HG02571 (cell line): ENCODE data around the gene HS6ST3.
"Not testable (repeated sequence)": the region's sequence is repeated elsewhere in the genome, so short reads cannot be mapped to it uniquely, and the experiment has no call there.

ENCODE experiments used
- ATAC-seq: cut with Tn5 transposase; IDR thresholded peaks from one replicate; pipeline ENCODE4 v1.9.1; 2021; ENCODE audit warnings: mild to moderate bottlenecking, moderate library complexity; ENCODE audit not compliant: unreplicated experiment

HS6ST3 gene

DNA sequence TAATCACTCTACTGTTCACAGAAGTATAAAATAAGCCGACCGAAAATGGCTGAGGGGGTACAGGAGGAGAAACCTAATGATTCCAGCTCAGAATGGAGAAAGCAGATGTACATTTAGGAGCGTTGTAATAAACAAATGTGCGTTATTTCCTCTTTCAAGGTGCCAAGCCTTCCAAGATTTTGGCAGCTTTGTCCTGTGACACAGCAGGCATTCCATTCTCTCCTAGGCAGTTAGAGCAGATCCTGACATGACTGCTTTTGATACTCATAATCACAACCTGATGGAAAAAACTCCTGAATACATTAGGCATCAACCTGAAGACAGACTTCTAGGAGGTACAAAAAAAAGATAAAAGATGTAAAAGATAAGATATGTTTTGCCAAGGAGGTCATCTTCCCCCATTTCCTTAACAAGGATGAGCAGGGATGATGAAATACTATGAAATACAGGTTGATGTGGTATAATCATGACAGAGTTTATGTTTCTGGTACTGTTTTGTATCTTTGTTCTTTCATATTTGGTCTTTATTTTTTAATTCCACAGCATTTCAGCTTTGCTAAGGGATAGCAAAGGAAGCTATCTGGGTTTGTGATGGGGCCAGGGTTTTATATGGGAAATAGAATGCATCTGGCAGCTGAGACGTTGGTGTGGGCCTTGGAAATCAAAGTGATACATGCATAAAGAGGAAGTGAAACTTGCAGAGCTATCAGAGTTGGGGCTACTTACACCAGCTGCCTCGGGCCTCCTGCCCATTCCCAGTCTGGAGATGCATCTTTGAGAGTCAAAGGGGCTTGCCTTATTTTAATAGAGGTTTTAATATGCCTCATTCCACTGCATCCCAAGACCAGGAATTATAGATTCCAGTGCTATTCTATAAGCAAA lies 681.8 kb downstream of the HS6ST3 start:
- peak; percentile 95 for ATAC-seq

DNA sequence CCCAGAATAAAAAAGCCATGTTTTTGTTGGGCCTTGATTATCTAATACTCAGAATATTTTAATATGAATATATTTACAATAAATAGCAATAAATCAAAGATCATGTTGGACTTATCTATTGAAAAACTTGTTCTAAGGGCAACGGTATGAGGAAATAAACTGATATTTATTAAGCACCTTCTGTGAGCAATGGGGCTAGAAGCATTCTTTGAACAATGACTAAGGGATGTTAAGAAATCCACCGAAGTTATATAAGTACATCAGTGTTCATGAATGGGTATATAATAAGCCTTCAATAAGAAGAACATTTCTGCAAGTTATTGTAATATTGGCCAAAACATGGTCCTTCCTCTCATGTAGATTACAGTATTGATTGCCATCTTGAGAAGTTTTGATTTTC lies 682.5 kb downstream of the HS6ST3 start:
- ATAC-seq = no peak

DNA sequence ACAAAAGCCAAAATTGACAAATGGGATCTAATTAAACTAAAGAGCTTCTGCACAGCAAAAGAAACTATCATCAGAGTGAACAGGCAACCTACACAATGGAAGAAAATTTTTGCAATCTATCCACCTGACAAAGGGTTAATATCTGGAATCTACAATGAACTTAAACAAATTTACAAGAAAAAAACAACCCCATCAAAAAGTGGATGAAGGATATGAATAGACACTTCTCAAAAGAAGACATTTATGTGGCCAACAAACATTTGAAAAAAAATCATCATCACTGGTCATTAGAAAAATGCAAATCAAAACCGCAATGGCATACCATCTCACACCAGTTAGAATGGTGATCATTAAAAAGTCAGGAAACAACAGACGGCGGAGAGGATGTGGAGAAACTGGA lies 688.4 kb downstream of the HS6ST3 start:
- not testable (repeated sequence) for ATAC-seq

DNA sequence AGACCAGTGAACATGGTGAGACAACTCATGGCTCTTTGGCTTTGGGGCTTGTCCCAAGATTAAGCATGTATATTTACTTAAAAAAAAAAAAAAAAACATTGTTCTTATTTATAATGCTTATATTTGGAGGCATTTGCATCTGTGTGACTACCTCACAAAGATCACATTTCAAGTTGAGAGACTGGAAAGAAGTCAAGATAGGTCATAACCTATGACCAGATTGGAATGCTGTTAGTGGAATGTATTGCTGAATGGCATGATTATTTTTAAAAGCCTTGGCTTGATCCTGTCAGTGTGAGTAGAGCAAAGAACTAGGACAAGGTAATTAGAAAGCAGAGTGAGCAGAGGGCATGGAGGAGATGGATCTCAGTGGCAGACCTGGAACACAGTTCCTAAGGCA lies 689.8 kb downstream of the HS6ST3 start:
- no peak for ATAC-seq

DNA sequence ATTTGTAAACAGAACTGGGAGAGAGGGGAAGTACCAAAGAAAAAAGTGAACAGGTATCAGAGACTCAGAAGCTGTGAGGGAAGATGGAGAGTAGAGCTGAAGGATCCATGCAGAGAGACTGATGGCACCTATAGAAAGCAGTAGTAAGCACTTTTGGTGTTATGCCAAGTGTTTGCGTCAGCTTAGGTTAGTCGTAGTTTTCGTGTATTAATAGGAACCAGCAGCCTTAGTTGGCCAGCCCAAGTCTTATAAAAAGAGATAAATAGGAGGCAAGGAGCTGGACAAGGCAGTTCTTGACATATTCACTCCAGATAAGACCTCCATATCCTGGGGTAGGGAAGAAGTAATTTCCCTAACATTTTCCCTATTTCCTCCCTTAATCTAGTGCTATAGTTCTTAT lies 690.2 kb downstream of the HS6ST3 start:
- no peak for ATAC-seq

DNA sequence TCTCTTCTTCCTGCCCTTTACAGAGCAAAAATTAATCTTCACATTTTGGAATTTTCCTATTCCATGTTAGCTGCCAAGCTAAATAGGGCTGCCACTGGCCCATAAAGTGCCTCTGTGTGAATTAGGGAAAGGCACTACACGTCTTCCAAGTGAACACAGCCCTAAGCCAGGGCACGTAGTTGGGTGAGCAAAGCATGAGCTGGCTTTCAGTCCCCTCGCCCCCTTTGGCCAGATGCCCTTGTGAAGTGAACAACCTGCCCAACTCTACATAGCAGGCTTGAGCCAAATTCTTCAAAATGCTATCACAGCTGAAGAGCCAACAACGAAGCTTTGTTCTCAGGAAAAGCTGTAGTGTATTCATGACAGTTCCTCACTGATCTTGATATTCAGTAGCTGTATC lies 691.2 kb downstream of the HS6ST3 start:
- no peak for ATAC-seq

DNA sequence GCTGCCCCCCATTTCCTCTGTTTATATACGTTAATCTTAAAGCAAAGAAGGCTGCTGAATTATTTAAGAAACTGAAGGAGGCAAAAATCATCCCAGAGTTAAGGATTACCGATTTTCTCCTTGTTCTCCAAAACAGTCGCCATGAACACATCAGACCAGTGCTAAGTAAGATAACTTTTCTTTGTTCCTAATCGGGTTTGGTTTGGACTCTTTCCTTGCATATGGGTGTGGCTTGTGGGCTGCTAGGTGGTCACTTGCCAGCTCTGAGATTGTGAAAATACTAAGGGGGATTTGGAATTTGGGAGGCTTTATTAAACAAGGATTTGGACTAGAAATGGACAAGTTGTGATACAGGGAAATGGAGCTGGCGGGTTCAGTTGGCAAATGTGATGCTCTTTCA lies 692.3 kb downstream of the HS6ST3 start:
- ATAC-seq = no peak

DNA sequence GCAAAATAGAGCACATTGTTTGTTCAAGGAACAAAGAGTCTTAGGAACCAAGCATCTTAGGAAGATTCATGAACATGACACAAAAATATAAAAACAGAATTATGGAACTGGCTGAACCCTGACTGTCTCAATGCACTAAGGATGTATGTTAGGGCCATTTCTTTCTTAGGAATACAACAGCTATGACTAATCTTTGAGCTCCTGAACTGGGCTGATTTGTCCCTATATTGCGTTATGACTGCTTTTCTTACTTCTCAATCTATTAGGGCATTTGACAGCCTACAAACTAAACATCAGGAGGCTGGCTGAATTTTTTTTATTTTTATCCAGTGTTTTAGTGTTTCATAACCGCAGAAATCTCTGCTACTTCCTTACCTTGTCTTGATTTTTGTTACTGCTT lies 693.1 kb downstream of the HS6ST3 start:
- ATAC-seq = no peak

DNA sequence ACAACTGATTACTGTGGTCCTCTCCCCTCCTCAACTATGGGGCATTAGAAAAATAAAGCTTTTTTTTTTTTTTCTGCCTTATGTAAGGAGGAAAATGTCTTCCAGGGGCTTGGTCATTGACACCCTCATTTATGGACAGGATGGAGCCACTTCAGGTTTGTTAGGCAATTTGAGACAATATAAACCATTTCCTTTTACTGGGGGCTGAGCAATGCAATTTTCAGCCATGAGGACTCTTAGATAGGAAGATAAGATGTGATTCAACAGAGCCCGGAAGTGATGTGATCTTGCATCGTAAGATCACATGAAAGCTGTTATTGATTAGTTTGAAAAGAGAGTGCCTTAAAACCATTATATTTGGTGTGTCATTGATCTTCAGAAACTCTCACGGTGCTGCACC lies 693.6 kb downstream of the HS6ST3 start:
- ATAC-seq = no peak

DNA sequence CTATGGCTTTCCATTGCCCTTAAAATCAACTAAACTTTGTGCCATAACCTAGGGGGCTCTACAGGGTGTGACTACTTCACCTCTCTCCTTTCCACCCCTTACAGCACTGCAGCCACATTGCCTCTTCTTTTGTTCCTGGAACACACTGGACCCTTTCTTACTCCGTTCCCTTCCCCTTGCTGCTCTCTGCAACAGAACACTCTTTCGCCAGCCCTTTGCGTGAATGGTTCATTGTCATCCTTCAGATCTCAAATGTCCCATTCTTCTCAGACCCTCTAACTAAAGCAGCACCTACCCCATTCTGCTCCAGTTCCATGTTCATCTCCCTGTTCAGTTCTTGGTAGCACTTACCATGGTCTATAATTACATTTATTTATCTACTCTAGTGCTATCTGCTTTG lies 696.1 kb downstream of the HS6ST3 start:
- ATAC-seq = no peak

DNA sequence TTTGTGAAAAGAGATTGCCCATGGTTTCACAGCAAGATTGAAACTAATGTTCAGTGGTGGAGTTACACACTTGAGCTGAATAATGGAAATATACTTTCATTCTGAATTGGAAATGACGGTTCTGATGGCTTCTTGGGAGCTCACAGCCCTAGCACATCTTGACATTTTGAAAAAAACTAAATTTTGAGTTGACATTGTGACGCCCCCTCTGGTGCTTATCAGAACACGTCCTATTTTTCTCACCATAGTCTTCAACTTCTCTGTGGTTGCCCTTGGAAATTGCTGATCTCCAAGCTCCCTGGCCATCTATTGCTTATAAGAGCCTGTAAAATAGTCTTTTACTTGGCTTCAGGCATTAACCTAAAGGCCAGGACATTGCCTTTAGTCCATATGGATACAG lies 702.3 kb downstream of the HS6ST3 start:
- no peak for ATAC-seq

DNA sequence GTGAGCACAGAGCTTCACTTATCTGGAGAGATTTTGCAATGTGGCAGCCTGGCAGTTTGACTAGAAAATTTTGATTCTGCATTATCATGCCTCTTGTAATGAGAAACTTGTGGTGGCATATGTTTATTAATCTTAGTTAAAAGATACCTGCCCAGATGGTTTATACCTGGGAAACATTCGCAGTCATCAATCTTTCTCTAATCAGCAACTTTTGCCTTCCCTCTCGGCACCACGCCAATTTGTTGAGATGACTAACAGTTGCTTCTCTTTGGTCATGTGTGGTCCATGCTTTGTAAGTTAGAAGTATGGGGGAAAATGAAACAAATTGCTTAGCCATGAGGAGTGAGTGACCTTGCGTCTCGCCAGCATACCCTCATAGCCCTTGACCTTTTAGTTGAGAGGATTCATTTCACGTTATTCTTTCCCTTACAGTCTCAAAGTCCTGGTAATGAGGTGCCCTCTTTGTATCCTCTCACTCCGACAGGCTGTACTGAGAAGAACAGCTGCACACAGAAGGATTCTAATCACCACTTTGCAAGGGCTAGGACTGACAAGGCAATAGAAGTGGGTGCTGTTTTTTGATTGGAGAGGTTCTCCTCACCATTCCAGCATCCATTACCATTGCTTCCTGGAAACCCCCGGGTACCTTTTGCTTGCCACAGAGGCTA lies 703.0 kb downstream of the HS6ST3 start:
- ATAC-seq = no peak

DNA sequence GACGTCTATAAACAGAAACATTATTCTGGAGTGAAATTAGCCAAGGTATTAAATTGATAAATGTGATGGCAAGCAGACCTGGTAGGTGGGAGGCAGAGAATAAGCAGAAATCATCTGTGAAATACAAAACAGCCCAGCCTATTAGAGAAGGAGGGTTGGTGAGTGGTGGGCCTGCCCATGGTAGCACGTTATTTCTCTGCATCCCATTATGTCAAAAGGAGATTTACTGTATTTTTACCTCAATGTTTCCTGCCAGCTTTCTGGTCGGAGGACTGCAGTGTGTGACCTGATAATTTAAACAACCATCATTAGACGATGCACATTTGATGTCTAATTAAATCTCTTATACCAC lies 703.5 kb downstream of the HS6ST3 start:
- ATAC-seq = no peak

DNA sequence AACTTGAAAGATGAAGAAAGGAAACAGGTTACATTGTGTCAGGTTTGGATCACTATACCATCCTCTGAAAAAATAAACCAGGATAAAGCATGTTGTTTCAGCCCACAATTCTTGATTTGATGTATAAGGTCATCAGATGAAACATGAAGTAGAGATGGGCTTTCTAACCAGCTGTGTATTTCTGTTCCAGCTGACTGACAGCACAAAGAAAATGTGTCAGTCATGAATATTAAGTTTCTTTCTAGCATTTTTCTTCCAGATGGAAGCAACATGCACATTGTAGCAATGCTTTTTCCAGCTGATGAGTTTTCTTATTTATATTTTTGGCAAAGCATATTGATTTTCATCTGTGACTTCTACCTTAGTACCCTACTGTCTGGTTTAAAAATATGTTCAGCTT lies 704.8 kb downstream of the HS6ST3 start:
- ATAC-seq = no peak

DNA sequence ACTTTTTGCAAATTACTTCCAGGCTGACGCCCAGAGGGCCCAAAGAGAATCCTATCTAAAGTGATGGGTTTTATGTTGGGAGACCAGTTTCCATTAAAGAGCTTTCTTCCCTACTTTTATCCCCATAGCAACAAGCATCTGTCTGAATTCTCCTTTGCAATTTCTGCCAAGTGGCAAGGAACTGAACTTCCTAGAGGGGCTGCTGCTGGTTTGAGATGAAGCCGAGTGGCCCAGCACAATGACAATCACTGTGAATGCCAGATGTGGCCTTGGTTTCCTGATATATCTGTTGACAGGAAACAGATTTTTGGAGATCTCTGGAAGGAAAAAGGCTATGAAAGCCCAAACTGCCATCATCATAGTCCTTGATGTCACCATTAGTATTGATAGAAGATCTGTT lies 705.8 kb downstream of the HS6ST3 start:
- no peak for ATAC-seq

DNA sequence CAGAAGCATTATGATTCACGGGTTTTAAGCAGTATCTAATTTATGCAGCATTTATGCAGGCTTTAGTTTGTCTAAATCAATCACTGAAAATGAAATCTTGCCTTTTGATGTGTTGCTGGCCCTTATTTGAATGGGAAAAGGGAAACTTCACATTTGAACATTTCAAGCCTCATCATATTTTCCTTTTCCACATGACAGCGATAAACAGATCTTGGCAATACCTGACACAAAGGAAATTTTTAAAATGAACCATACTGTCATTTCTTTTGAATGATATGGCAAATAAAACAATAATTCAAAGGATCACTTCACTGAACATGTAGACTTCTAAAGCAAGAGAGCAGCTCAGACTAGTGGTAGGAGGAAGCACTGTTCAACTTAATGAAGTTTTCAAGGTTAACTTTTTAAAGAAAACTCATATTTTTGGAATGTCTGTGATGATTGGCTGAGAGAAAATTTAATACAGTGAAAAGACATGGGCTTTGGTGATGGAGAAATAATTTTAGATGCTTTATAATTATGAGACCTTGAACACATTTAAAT lies 706.3 kb downstream of the HS6ST3 start:
- ATAC-seq = no peak

DNA sequence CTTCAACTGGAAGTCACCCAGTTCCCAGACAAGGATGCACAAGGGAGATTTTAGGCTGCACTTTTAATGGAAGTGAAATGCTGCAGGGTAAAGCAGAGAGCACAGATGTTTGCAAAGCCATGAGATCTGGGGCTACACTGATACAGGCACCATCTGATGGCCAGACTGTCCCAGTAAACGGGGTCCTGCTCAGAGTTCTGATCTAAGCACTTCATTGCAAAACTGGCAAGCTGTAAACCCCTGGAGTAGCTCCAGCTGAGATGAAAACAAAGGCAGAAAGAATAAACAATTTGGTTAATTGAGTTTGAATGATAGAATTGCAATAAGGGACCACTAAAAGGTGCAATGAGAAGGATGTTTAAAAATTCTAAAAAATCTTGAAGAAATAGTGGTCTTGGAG lies 707.2 kb downstream of the HS6ST3 start:
- ATAC-seq = no peak

DNA sequence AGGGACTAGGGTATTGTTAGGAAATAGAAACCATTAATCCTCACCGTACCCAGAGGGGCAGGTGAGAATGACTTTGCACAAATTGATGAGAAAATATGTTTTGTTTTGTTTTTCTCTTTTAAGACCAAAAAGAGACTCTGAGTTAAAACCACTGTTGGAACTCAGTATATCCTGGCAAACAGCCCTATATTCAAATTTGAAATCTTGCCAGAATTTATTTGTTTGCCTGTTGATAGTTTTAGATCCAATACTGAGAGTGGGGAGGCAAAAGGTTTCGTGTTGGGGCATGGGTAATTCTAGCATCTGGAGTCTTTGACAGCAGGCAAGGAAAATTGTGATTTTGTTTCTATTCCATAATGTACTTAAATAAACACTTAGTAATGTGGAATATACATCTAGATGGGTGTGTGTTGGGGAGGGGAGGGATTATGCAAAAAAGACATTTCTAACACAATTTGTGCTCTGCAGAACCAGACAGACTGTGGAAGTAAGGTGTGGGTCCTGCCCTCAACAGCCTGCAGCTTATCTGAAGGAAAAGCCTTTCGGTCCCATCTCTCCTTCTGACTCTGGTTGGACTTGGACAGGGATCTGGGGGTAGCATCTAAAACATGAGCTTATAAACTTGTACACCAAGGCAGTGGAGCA lies 713.7 kb downstream of the HS6ST3 start:
- ATAC-seq = no peak

DNA sequence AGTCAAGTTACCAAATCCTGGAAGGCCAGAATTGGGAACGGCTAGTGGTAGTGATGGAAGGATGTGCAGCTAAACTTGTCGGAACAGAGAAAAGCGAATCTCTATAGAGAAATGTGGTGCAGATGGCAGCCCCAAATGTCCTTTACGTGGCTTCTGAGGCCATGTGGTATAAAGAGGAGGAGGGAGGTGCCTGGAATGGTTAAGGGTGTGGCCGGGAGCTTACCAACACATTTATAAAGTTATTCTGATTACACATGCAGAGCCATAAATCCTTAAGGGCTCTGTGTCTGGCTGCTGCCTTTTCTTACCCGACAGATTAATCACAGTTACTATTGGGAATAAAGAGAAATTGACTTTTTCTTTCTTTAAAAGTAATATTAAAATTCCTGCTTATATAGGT lies 714.3 kb downstream of the HS6ST3 start:
- ATAC-seq = no peak

DNA sequence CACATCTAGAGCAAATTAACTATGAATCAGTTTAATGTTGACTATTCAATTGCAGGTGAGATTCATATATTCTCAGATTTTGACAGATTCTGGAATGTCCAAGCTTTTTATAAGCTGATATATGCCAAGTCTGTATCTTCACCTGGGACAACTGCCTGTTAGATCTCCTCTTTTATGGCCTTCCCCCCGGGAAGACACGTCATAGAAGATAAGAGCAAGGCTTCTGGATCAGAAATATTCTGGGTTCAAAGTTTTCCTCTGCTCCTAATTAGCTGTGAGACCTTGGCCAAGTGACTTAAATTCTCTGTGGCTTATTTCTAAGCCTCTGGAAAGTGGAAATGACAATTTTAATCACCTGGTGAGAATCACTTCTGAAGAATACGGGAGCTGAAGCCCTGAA lies 716.8 kb downstream of the HS6ST3 start:
- no peak for ATAC-seq

DNA sequence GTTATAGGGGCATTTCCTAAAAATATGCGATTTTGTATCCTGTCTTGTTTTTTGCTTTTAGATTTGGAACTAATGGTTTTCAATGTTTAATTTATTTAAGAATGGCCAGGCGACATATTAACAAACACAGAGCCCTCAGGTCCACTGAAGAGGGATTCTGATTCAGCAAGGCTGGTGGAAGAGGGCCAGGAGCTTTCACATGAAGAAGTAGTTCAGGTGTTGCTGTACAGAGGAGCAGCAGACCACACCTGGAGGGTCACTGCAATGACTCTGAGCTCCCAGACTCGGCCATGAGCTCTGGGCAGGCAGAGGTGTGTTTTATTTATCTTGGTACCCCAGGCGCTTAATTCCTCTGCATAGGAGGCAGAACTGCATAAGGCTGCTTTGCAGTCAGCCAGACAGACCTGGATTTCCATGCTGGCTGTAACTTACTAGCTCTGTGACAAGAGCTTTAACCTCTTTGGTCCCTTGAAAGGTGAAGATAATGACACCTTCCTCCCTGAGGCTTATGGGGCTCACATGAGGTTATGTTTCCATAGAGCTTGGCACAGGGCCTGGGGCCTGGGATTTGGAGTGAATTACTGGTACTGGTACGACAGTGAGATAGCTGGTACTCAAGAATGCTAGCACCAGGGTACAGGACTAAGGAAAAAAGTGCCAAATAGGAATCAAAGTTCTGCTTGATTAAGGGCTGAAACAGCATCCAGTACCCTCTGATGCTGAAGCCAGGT lies 719.6 kb downstream of the HS6ST3 start:
- ATAC-seq = no peak
